Osteoblast (primary cell): ENCODE data around the gene NAT9. TPM values are rescaled to one million over a fixed set of nuclear protein-coding genes. Genes with fewer than 3 reads are reported as not detected.

Source experiments
- DNase-seq: peaks from one replicate; pipeline ENCODE4 v3.0.0; 2011; ENCODE audit warnings: low spot score, mixed read lengths; ENCODE audit not compliant: insufficient read length; ENCODE audit errors: missing footprints
- H2AFZ ChIP-seq: 2 replicates; pipeline ENCODE4 v1.6.0; 2011; ENCODE audit warnings: mild to moderate bottlenecking, low read length
- H3K27ac ChIP-seq: 2 replicates; pipeline ENCODE4 v1.5.1; 2011; ENCODE audit warnings: mild to moderate bottlenecking, low read depth, low read length, moderate library complexity
- H3K27me3 ChIP-seq: 2 replicates; pipeline ENCODE4 v1.6.0; 2012; ENCODE audit warnings: mild to moderate bottlenecking, control low read depth, inconsistent platforms, low read length, moderate library complexity; ENCODE audit not compliant: insufficient read depth
- H3K36me3 ChIP-seq: 2 replicates; pipeline ENCODE4 v1.5.1; 2011; ENCODE audit warnings: mild to moderate bottlenecking, low read length, control low read depth, moderate library complexity; ENCODE audit not compliant: insufficient read depth
- H3K4me1 ChIP-seq: 2 replicates; pipeline ENCODE4 v1.5.1; 2011; ENCODE audit warnings: mild to moderate bottlenecking, low read length, control low read depth, moderate library complexity; ENCODE audit not compliant: insufficient read depth
- H3K4me2 ChIP-seq: 2 replicates; pipeline ENCODE4 v1.6.0; 2011; ENCODE audit warnings: mild to moderate bottlenecking, low read length; ENCODE audit not compliant: insufficient read depth
- H3K4me3 ChIP-seq: fragments of 200-600 bp; sonication (generic); 3 replicates; pipeline ENCODE4 v1.5.1; 2012; ENCODE audit warnings: mild to moderate bottlenecking, low read length, inconsistent platforms; ENCODE audit not compliant: insufficient read depth
- H3K79me2 ChIP-seq: 2 replicates; pipeline ENCODE4 v1.6.0; 2012; ENCODE audit warnings: mild to moderate bottlenecking, low read length, control low read depth, inconsistent platforms; ENCODE audit not compliant: insufficient read depth
- H3K9me3 ChIP-seq: 2 replicates; pipeline ENCODE4 v1.5.1; 2011; ENCODE audit warnings: low read depth, low read length, control low read depth
- H4K20me1 ChIP-seq: 2 replicates; pipeline ENCODE4 v1.6.0; 2012; ENCODE audit warnings: mild to moderate bottlenecking, low read length, control low read depth; ENCODE audit not compliant: insufficient read depth
- total RNA-seq: library from RNA; depleted of rRNA; stranded (reverse); fragments of >200 nt; gene quantifications from 2 replicates; pipeline ENCODE4 v1.2.3, GENCODE V29; 2012
- TF ChIP-seq, protein P1 (sequence below): IDR thresholded peaks from 2 replicates; pipeline ENCODE4 v1.5.1; 2011; ENCODE audit warnings: mild to moderate bottlenecking, low read depth, low read length, moderate library complexity; ENCODE audit errors: extremely low read depth

The NAT9 gene
- total RNA-seq, 1 donor: 35.1 TPM

DNA sequence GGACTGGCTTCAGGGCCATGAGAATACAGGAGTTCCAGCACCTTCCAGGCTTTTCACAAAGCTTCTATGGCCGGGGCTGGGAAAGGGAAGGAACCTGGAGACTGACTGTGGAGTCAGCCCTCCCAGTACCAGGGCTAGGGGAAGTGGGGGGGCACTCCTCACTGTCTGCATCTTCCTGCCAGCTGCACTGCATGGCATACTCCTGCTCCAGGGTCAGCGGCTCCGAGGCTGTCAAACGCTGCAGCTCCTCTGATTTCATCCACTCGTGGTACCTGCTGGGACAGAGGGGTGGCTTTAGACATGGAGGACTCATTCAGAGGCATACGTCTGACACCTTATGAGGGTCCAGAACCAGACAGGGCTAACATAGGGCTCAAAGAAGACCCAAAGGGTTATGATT, 2.7 kb downstream of the NAT9 start:
- H2AFZ ChIP-seq: no peak overlapping the region
- TF ChIP-seq, protein P1, sequence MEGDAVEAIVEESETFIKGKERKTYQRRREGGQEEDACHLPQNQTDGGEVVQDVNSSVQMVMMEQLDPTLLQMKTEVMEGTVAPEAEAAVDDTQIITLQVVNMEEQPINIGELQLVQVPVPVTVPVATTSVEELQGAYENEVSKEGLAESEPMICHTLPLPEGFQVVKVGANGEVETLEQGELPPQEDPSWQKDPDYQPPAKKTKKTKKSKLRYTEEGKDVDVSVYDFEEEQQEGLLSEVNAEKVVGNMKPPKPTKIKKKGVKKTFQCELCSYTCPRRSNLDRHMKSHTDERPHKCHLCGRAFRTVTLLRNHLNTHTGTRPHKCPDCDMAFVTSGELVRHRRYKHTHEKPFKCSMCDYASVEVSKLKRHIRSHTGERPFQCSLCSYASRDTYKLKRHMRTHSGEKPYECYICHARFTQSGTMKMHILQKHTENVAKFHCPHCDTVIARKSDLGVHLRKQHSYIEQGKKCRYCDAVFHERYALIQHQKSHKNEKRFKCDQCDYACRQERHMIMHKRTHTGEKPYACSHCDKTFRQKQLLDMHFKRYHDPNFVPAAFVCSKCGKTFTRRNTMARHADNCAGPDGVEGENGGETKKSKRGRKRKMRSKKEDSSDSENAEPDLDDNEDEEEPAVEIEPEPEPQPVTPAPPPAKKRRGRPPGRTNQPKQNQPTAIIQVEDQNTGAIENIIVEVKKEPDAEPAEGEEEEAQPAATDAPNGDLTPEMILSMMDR: no peak
- H3K9me3 ChIP-seq: no peaks in the 10 kb centered on the region
- DNase-seq: peak; percentile 31
- H3K27ac ChIP-seq: peak overlapping the region; percentile 62
- H3K79me2 ChIP-seq: peaks cover 44% of the 10 kb centered on the region
- H3K4me2 ChIP-seq: peak overlapping the region; percentile 67
- H3K4me1 ChIP-seq: peaks cover 45% of the 10 kb centered on the region
- no peaks in the 10 kb centered on the region for H3K27me3 ChIP-seq
- peaks cover 24% of the 10 kb centered on the region for H4K20me1 ChIP-seq
- H3K36me3 ChIP-seq: peaks cover 38% of the 10 kb centered on the region
- H3K4me3 ChIP-seq: peak overlapping the region; percentile 9

DNA sequence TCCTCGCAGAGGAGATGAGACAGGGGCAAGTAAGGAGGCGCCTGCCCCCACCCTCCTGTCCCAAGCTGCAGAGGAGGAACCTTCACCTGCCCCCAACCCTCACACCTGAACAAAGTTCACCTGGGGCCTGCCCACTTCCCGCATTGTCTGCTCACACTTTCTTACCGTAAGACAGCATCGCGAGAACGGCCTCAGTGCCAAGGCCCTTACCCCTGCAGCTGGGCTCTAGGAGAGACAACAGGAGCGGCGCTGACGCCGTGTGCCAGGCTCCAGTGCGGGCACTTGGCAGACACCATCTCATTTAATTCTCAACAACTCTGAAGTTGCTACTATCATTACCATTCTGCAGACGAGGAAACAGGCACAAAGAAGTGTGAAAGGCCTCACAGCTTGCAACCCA, 4.1 kb downstream of the NAT9 start:
- H3K27ac ChIP-seq: no peak overlapping the region
- H4K20me1 ChIP-seq: peaks cover 16% of the 10 kb centered on the region
- no peaks in the 10 kb centered on the region for H3K27me3 ChIP-seq
- peaks cover 32% of the 10 kb centered on the region for H3K79me2 ChIP-seq
- peaks cover 34% of the 10 kb centered on the region for H3K36me3 ChIP-seq
- H3K9me3 ChIP-seq: no peaks in the 10 kb centered on the region
- H3K4me2 ChIP-seq: no peak overlapping the region
- H3K4me1 ChIP-seq: peaks cover 51% of the 10 kb centered on the region
- TF ChIP-seq, protein P1: no peak
- DNase-seq: peak; percentile 79
- no peak overlapping the region for H2AFZ ChIP-seq
- H3K4me3 ChIP-seq: no peak overlapping the region

DNA sequence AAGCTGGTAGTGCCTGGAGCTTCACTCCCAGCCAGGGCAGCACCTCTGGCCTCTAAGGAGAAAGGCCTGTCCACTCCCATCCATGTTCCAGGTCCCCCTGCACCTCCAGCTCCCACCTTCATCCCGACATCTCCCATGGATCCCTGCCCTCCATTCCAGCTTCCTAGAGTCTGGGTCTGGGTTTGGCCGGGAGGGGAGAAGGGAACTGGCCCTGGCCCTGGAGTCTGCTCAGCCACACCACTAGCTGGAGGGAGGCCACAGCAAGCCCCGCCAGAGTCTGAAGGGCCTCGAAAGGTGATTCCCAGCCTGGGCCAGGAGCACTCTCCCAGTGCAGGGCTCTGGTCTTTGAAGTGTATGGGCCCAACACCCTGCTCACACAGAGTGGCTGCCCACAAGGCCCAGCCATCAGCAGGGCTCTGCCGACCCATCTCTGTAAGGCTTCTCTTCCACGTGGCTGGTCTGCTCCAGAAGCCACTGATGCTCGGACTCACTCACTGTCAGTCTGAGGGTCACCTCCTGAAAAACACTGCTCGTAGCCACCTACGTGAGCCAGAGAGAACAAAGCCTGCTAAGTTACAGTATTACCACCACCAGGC, 4.7 kb downstream of the NAT9 start:
- Histone ChIP-seq H3K27ac (no peak overlapping the region), H3K27me3 (no peaks in the 10 kb centered on the region), H3K9me3 (no peaks in the 10 kb centered on the region), H3K4me3 (no peak overlapping the region), H3K36me3 (peaks cover 34% of the 10 kb centered on the region), H4K20me1 (peaks cover 16% of the 10 kb centered on the region), H3K4me1 (peaks cover 47% of the 10 kb centered on the region), H2AFZ (no peak overlapping the region), H3K79me2 (peaks cover 26% of the 10 kb centered on the region), H3K4me2 (no peak overlapping the region)
- TF ChIP-seq, protein P1: no peak
- DNase-seq: peak; percentile 56

DNA sequence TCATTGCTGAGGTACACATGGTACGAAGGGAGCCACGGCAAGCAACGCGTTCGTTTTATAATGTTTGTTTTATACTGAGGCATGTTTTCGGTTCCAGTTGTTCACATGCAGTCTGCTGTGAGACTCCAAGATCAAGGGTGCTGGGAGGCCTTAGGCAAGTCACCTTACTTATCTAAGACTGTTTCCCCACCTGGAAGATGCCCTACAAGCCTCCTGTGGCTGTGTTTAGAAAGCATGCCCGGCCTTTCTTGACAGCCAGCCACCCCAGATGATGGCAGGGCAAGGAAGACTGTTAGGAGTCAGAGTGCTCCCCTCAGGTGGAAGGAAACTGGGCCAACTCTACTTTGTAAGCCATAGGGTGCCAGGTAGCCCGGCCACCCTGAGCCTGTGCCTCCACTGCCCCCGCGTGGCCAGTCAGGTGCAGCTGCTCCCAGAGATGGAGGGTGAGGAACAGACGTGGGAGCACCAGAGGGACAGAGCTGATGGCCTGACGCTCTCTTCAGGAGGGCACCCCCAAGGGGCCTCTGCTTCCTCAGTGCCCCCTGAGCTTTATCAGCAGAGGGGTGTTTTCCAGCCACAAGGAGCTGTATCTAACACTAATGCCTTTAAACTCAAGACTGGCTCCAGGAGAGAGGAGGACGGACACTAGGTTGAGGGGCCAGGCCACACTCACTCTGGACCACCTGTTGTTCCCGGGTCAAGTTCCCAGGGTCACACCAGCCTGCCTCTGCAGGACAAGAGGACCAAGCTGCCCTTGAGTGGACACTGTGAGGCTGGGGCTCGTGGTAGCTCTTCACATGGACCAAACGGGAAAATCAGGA, 5.4 kb downstream of the NAT9 start:
- H2AFZ ChIP-seq: no peak overlapping the region
- peaks cover 22% of the 10 kb centered on the region for H3K79me2 ChIP-seq
- no peaks in the 10 kb centered on the region for H3K27me3 ChIP-seq
- H3K4me1 ChIP-seq: peaks cover 47% of the 10 kb centered on the region
- TF ChIP-seq, protein P1: peak; percentile 62
- no peak overlapping the region for H3K4me3 ChIP-seq
- DNase-seq: peak; percentile 88
- H3K36me3 ChIP-seq: peaks cover 34% of the 10 kb centered on the region
- no peak overlapping the region for H3K4me2 ChIP-seq
- no peaks in the 10 kb centered on the region for H3K9me3 ChIP-seq
- H3K27ac ChIP-seq: no peak overlapping the region
- peaks cover 16% of the 10 kb centered on the region for H4K20me1 ChIP-seq
